ENCODE data around the gene CNDP1.

DNA sequence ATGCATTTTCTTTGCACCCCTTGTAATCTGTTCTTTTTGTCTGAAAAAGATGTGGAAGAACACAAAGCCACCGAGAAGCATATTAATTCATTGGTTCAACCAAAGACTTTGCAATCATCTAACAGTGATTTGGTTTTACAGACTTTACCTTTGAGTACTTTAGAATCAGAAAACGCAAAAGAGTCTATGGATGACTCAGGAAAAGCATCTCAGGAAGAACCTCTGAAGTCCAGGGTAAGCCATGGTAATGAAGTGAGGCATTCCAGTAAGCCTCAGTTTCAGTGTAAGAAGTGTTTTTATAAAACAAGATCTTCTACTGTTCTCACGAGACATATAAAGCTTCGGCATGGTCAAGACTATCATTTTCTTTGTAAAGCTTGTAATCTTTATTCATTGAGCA lies 98.6 kb downstream of the CNDP1 start:
- TF ChIP-seq CTCF (IDR thresholded peaks at IDR 0.05; ENCODE audit: borderline replicate concordance, extremely low read depth, low read length, poor library complexity, severe bottlenecking) (no peak), EZH2 (IDR thresholded peaks at IDR 0.05; ENCODE audit: borderline replicate concordance, low read depth, low read length, severe bottlenecking) (no peak)
